Ureter (tissue), 1 donor: ENCODE measurements around the gene OR52L1. TPM values are rescaled to one million over a fixed set of nuclear protein-coding genes. Genes with fewer than 3 reads are reported as not detected.
"Not testable (repeated sequence)": the region's sequence is repeated elsewhere in the genome, so short reads cannot be mapped to it uniquely, and the experiment has no call there.

Experiments used
- DNase-seq: peaks from one replicate; pipeline ENCODE4 v3.0.0-alpha.2; 2020; ENCODE audit warnings: low spot score
- total RNA-seq: library from RNA; stranded (reverse); gene quantifications from one replicate; pipeline ENCODE4 v1.2.4, GENCODE V29; 2023
- donor health status: DM: yes; HTN: yes; CAD: no.

OR52L1 gene
- total RNA-seq: not detected

DNA sequence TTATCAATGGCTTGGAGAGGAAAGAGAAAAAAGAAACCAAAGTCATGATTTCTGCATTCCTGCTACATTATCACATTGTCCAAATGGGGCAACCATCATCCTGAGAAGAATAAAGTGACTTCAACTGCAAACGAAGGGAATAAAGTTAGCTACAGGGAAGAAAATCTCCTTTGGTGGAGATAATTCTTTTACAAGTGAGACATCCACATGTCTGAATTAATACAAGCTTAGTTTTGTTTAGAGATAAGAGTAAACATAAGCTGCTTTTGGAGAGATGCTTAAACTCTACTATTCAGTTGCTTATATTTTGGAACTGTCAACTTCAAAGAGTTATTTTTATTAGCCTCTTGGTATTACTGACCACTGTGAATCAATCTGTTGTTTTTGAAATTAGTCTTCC lies at the start of gene OR52L1:
Gene OR52L1 (minus strand): TSS at position 101 of the 400 bp plus-strand sequence. CDS start 55 bp downstream, at position 46.
- no peak for DNase-seq

- no peak for DNase-seq
Observed at GRCh38 chr11:6030708-6031405, 44.1 kb upstream of the OR52L1 start, which contains the start of gene OR56A1. Gene OR56A1, minus strand, starts transcription at chr11:6030758. Its CDS starts 3,066 bp downstream, at chr11:6027692.

GRCh38 chr11:6027501-6027900 lies 40.7 kb upstream of the OR52L1 start:
- no peak for DNase-seq

GRCh38 chr11:6025056-6025455 lies 38.3 kb upstream of the OR52L1 start:
- no peak for DNase-seq

DNA sequence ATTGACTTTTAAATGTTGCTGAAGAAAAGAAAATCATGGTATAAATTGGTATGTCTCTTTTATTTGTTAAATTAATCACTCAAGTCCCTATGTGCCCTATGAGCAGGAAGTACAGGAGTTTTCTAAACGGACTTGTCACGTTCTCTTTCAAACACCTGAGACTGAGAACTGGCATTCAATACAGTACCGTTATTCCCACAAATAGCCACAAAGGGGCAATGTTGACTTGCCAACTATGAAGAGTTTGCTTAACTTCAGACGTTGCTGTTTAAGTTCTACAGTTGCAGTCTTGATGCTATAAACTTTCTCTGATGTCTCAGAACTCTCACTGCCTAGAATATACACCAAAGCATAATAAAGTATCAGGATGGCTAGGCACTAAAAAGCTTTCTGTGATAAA lies 36.2 kb upstream of the OR52L1 start:
- no peak for DNase-seq

- no peak for DNase-seq
Observed at GRCh38 chr11:6013042-6013441, 26.3 kb upstream of the OR52L1 start.

DNA sequence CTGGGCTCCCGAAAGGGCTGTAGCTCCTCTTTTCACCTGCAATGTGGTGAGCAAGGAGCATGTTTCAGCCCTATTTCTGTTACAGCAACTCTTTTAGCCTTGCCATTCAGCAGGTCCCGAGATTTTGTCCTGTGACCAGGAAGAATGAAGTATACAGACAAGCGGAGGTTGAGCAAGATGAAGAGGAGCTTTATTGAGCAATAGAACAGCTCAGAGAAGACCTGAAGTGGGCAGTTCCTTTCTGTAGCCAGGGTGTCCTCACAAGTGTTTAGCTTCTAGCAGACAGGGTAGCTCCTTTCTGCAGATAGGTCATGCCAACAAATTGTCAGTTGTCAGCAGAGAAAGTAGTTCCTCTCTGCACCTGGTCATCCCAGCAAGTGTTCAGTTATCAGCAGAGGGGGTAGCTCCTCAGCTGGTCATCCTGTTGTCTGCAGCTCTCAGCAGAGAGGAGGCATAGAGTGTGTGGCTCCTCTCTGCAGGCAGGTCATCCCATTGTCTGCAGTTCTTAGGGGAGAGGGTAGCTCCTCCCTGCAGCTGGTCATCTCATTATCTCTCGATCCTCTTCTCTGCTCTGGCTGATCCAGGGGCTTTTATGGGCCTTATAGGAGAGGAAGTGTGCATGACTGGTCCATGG lies 25.4 kb upstream of the OR52L1 start:
- DNase-seq: no peak

- DNase-seq: no peak
Observed at GRCh38 chr11:6006846-6007245, 20.1 kb upstream of the OR52L1 start, which contains the start of gene OR56A4. Gene OR56A4, minus strand, starts transcription at chr11:6006946. Its CDS starts 3,954 bp downstream, at chr11:6002992.

GRCh38 chr11:6006395-6006794 lies 19.6 kb upstream of the OR52L1 start:
- DNase-seq: no peak

GRCh38 chr11:6002202-6002699 lies 15.5 kb upstream of the OR52L1 start:
- DNase-seq: no peak

GRCh38 chr11:5994791-5995190 lies 8.0 kb upstream of the OR52L1 start:
- no peak for DNase-seq

DNA sequence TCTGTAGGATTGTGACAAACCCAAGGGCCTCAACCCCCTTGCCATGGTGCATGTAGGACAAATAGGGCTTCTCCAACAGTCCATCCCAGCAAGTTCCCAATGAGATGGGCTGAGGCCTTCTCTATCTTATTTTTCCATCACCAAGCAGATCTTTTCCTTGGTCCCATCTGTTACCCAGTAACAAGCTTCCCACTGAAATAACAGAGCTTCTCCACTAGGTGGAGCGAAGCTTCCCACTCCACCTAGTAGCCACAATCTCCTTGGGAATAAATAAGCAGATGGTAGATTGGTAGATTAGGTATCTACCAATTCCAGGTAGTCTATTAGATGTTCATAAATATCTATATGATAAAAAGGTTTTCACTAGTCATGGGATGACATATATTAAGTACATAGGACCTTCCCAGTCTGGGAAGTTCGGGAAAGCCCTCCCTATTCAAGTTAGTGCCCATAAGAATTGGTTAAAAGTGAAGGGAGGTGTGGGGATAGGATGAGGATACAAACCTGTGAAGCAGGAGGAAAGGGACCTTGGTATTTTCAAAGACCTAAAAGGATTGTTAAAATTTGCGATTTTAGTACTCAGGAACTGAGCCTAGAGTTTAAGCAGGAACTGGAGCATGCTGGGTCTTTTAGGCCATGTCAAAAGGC lies 5.9 kb upstream of the OR52L1 start:
- no peak for DNase-seq

GRCh38 chr11:5992150-5992549 lies 5.4 kb upstream of the OR52L1 start:
- DNase-seq: no peak

DNA sequence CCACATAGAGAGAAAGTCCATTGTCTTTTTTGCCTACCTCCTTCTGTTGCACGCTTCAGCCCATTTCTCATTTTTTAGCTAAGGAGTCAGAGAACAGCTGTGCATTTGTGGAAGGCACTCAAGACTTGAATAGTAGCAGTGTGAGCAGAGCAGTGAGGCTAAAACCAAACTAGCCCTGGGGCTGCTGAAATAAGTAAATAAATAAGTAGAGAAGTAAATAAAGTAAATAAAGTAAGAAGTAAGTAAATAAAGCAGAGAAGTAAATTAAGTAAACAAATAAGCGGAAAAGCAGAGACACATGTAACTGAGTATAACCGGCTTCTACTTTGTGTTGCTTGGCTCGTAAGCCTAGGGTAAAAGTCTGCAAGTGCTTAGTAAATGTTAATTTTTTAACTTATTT lies 2.4 kb upstream of the OR52L1 start:
- no peak for DNase-seq

GRCh38 chr11:5983443-5983842 lies 3.3 kb downstream of the OR52L1 start:
- no peak for DNase-seq

DNA sequence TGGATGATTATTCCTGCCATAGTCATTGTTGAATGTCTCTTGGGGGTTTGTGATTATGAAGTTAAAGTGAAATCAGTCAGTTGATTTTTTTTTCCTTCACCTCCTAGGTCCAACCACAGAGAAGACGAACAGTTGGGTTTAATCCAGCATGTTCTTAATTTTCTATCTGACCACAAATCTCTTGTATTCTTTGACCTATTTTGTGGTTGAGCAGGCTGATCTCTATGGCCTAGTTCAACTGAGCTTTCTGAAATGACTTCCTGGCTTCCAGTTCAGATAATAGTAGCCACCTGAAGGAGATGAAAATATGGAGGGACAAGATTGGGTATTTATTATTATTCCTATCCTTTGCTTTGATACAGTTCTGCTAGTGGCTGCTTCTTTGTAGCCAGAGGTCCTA lies 13.3 kb downstream of the OR52L1 start:
- DNase-seq: no peak

DNA sequence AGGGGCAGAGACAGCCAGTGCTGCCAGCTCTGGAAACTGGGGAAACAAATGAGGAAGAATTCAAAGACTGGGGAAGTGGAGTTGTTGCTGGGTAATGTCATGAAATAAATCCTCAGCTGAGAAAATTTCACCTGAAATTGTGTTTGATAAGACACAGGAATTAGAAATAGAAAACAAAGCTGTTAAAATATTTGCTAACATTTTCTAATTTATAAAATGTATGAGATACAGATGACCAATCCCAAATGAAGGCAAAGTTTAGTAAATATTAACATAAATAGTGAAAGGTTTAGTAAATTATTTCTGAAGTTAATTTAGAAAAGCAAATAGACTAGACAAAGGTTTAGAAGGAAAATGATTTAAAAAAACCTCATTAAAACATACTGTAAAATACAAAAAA lies 18.4 kb downstream of the OR52L1 start, which contains the start of gene OR56A5:
Gene OR56A5 (minus strand): TSS at position 101 of the 400 bp plus-strand sequence. CDS start 0 bp downstream, at position 101.
- DNase-seq: no peak

DNA sequence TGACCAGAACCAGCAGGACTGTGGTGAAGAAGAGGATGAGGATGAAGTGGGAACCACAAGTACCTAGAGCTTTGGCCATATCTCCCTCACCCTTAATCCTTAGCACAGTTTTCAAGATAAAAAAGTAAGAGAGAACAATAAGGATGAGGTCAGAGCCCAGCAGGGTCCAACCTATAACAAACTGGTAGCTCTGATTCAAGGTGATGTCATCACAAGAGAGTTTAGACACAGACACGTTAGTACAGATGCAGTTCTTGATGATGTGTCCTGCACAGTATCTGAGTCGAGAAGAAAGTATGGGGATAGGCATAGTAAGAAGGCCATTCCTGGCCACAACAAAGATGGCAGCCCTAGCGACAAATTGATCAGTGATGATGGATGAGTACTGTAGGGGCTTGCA lies 19.1 kb downstream of the OR52L1 start:
- DNase-seq: no peak

DNA sequence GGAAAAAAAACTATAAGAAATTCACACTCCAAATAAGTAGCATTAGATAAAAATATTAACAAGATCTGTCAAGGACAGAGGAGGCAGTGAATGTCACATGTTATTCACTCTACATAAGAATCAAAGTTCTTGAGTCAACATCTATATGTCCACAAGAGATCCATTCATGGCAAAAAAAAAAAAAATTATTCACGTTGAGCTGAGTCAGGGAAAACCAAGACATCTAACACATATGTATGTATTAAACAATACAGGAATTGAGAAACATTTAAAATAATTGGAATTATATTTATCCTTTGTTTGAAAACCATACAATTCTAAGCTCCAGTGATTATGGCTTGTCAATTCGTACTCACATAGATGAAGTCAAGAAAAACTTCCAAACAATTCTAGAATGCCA lies 19.8 kb downstream of the OR52L1 start:
- DNase-seq: no peak

DNA sequence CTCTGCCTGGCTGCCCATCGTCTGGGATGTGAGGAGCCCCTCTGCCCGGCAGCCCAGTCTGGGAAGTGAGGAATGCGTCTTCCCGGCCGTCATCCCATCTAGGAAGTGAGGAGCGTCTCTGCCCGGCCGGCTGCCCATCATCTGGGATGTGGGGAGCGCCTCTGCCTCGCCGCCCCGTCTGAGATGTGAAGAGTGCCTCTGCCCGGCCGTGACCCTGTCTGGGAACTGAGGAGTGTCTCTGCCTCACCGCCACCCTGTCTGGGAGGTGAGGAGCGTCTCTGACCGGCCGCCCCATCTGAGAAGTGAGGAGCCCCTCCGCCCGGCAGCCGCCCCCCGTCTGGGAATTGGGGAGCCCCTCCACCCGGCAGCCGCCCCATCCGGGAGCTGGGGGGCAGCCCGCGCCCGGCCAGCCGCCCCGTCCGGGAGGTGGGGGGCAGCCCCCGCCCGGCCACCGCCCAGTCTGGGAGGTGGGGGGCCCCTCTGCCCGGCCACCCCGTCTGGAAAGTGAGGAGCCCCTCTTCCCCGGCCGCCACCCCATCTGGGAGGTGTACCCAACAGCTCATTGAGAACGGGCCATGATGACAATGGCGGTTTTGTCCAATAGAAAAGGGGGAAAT lies 26.0 kb downstream of the OR52L1 start:
- not testable (repeated sequence) for DNase-seq

- no peak for DNase-seq
Observed at GRCh38 chr11:5955586-5955985, 31.2 kb downstream of the OR52L1 start.

GRCh38 chr11:5941951-5942350 lies 44.8 kb downstream of the OR52L1 start, which contains the start of gene OR56A3:
Gene OR56A3, plus strand, starts transcription at chr11:5942251. Its CDS starts 5,096 bp downstream, at chr11:5947347.
- DNase-seq: no peak
